ENCODE measurements around the gene CNNM4.

GRCh38 chr2:96753661-96754282, 6.9 kb upstream of the CNNM4 start:
- TF ChIP-seq, protein P1, sequence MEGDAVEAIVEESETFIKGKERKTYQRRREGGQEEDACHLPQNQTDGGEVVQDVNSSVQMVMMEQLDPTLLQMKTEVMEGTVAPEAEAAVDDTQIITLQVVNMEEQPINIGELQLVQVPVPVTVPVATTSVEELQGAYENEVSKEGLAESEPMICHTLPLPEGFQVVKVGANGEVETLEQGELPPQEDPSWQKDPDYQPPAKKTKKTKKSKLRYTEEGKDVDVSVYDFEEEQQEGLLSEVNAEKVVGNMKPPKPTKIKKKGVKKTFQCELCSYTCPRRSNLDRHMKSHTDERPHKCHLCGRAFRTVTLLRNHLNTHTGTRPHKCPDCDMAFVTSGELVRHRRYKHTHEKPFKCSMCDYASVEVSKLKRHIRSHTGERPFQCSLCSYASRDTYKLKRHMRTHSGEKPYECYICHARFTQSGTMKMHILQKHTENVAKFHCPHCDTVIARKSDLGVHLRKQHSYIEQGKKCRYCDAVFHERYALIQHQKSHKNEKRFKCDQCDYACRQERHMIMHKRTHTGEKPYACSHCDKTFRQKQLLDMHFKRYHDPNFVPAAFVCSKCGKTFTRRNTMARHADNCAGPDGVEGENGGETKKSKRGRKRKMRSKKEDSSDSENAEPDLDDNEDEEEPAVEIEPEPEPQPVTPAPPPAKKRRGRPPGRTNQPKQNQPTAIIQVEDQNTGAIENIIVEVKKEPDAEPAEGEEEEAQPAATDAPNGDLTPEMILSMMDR (IDR thresholded peaks at IDR 0.05; ENCODE audit: poor library complexity, severe bottlenecking) = no peak
- no peak for TF ChIP-seq RAD21 (conservative IDR thresholded peaks at IDR 0.05)
- TF ChIP-seq EP300 (conservative IDR thresholded peaks at IDR 0.05; ENCODE audit: poor library complexity, severe bottlenecking) = no peak
- TF ChIP-seq, protein P2, sequence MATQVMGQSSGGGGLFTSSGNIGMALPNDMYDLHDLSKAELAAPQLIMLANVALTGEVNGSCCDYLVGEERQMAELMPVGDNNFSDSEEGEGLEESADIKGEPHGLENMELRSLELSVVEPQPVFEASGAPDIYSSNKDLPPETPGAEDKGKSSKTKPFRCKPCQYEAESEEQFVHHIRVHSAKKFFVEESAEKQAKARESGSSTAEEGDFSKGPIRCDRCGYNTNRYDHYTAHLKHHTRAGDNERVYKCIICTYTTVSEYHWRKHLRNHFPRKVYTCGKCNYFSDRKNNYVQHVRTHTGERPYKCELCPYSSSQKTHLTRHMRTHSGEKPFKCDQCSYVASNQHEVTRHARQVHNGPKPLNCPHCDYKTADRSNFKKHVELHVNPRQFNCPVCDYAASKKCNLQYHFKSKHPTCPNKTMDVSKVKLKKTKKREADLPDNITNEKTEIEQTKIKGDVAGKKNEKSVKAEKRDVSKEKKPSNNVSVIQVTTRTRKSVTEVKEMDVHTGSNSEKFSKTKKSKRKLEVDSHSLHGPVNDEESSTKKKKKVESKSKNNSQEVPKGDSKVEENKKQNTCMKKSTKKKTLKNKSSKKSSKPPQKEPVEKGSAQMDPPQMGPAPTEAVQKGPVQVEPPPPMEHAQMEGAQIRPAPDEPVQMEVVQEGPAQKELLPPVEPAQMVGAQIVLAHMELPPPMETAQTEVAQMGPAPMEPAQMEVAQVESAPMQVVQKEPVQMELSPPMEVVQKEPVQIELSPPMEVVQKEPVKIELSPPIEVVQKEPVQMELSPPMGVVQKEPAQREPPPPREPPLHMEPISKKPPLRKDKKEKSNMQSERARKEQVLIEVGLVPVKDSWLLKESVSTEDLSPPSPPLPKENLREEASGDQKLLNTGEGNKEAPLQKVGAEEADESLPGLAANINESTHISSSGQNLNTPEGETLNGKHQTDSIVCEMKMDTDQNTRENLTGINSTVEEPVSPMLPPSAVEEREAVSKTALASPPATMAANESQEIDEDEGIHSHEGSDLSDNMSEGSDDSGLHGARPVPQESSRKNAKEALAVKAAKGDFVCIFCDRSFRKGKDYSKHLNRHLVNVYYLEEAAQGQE (IDR thresholded peaks at IDR 0.05; ENCODE audit: borderline replicate concordance) = no peak
- TF ChIP-seq SMC3 (conservative IDR thresholded peaks at IDR 0.05; ENCODE audit: poor library complexity) = no peak
- no peak for TF ChIP-seq MXI1 (conservative IDR thresholded peaks at IDR 0.05; ENCODE audit: poor library complexity, severe bottlenecking)
- no peak for TF ChIP-seq EZH2 (IDR thresholded peaks at IDR 0.05; ENCODE audit: borderline replicate concordance, insufficient read depth, low read length, poor library complexity, severe bottlenecking)
- TF ChIP-seq POLR2AphosphoS5 (IDR thresholded peaks at IDR 0.05) = no peak
